Activated CD4-positive, alpha-beta T cell treated with anti-CD3 and anti-CD28 coated beads for 1 hour (primary cell): ENCODE measurements around the gene GSC2.

Source experiments
- DNase-seq: peaks from one replicate; pipeline ENCODE4 v3.0.0-alpha.2; 2020

GSC2 gene

GRCh38 chr22:19132153-19132552 is 17.9 kb downstream of the GSC2 start:
- DNase-seq: no peak

GRCh38 chr22:19131685-19132015 is 18.4 kb downstream of the GSC2 start:
- DNase-seq: no peak

GRCh38 chr22:19130959-19131684 is 19.0 kb downstream of the GSC2 start, which contains the start of gene TSSK2:
Gene TSSK2 (plus strand): TSS chr22:19131308. CDS start chr22:19131400, 92 bp downstream.
- DNase-seq: no peak

- no peak for DNase-seq
These were observed 20.2 kb downstream of the GSC2 start for GRCh38 chr22:19129871-19130270.

- no peak for DNase-seq
These were observed 21.0 kb downstream of the GSC2 start for GRCh38 chr22:19128946-19129727.

- no peak for DNase-seq
These were observed 22.1 kb downstream of the GSC2 start for GRCh38 chr22:19128009-19128401.

- DNase-seq: no peak
These were observed 22.6 kb downstream of the GSC2 start for GRCh38 chr22:19127329-19128008.

- DNase-seq: no peak
These were observed 23.5 kb downstream of the GSC2 start for GRCh38 chr22:19126309-19127273.

DNA sequence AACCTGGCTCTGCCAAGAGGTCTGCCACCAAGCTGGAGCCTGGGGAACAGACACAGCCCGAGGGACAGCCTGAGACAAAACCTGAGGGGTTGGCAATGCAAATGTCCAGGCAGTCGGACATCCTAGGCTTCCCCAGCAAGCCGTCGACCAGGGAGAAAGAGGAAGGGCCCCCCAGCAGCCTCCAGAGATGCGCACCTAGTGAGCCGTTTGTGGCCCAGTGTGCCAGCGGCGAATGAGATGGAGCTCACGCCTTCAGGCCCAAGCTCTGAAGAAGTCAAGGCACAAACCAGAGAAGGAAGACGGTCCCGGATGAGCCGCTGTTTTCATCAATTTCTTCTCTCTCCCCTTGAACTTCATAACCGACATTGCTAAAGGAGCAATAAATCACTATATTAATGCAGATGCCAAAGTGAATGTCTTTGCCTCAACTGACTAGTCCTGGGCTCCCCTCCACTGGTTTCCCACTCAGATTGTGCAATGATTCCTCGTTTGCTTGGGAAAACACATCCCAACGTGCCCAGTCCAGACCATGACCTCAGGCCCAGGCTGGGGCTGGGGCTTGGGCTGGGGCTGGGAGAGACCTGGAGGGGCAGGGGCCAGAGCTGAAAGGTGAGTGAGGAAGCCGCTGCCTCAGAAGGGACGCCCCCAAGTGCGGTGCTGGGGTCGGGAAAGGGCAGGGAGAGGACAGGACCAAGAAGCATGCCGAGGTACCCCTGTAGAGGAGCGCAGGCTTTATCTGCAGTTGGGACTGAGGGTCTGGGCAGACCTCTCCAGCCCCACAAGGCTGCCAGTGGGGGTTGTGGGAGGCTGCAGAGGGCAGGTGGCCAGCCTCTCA is 24.4 kb downstream of the GSC2 start:
- DNase-seq: no peak

- DNase-seq: no peak
These were observed 25.1 kb downstream of the GSC2 start for GRCh38 chr22:19125011-19125410.

- DNase-seq: no peak
These were observed 25.7 kb downstream of the GSC2 start for GRCh38 chr22:19124377-19124776.

DNA sequence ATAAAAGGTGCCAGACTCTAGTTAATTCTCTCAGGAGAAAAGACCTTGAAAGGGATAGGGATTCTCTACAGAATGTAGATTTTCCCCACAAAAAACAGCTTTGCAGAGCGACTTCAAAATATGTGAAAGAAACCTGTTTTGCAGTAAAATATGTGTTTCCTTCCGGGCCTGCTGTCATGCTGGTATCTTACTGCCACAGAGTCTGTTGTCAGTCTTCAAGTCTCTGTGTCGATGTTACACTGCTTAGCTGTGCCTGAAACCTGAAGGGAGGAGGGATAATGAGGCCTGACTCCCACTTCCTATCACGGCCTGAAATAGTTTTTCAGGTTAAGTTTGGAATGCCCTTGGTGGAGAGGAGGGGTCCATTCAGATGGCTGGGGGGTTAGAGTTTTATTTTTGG is 26.2 kb downstream of the GSC2 start:
- no peak for DNase-seq

- no peak for DNase-seq
These were observed 27.2 kb downstream of the GSC2 start for GRCh38 chr22:19122752-19123492.

GRCh38 chr22:19122143-19122751 is 27.8 kb downstream of the GSC2 start, which contains the start of gene DGCR2:
Gene DGCR2 (minus strand): TSS chr22:19122412. CDS start chr22:19122206, 206 bp downstream.
- DNase-seq: peak; percentile 95

DNA sequence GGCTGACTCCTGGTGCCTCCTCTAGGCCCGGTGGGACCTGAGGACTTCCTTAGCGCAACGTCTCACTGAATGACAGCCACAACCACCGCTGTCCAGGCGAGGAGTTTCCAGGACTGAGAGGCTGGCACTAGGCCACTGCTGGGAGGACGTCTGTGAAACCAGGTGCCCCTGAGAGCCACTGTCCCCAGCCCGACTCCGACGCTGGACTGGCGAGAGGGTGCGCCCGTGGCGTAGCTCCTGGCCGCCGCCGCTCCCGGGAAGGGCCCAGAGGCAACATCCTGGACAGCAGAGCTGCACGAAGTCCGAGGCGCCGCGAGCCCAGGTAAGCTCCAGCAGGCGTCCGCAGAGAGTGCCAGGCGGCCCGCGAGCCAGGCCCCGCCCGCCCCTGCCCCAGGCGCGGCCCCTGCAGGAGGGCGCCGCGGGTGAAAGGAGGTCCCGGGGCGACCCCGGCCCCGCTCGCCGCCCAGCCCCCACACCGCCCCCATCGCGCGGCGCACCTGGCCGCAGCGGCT is 28.4 kb downstream of the GSC2 start:
- DNase-seq: peak; percentile 13

DNA sequence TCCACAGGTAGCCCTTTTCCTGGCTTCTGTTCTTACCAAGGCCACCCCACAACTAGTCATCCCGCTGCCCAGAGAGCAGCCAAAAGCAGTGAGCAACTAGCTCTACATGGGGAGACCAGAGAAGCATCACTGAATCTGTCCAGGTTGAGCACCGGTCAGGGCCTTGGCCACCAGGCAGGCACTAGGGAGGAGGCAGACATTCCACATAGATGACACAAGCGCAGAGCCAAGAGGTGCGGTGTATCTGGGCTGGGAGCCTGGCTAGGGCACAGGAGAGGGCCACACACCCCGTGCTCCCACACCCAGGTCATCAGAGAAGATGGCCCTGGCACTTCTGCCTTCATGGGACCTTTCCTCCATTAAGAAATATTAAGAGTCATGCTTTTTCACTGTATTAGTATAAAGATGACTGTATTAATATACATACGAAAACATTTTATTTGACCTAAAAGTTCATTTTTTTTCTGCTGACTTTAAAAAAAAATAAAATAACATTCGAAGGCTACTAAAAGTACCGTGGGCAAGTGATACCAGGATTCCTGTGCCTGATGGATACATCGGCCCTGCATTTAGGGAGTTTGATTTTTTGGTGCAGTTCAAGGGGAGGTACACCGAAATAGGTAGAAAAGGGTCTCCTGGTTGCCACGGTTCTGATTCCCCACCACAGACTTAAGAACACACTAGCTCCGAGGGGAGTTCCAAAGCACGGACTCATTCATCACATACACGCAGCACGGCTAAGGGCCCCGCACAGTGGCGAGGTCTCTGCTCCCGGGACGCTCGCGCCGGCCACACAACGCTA is 29.1 kb downstream of the GSC2 start:
- DNase-seq: no peak

DNA sequence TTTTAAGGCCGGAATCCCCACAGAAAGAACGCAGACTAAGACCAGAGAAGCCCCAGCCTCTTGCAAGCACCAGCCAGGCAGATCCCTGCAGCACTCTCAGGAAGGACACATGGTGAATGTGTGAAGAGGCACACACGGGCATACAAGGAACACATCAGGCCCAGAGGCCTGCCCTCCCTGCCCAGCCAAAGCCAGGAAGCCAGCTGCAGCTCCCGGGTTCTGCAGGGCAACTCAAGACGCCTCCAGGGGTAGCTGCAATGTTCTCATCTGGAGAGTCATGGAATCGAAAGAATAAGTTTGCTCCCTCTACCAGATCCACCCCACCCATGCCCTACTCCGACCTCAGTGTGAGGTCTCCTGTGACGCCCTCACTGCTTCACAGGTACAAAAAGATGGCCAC is 30.1 kb downstream of the GSC2 start:
- no peak for DNase-seq

GRCh38 chr22:19118329-19118880 is 31.7 kb downstream of the GSC2 start:
- DNase-seq: no peak

GRCh38 chr22:19117111-19117512 is 33.0 kb downstream of the GSC2 start:
- no peak for DNase-seq
